ENCODE data around the gene CDKN1A.

CDKN1A gene

DNA sequence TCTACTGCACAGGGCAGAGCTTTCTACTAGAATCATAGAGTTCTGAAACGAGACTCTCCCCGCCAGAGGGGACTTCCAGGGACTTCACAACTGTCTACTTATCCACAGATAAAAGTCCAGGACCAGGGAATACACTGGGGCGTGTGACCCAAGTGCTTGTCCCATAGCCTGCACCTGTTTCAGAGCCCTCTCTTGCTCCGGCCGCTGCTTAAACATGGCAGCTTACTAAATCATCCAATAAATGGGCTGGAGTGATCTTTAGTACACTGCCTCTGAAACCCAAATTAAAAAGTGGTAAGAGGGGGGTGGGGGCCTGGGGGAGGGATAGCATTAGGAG is 10.2 kb downstream of the CDKN1A start:
- Histone ChIP-seq H3K27me3 (ENCODE audit: insufficient read depth, low read length) (no peaks in the 10 kb centered on the region), H2AFZ (ENCODE audit: low read length) (no peak overlapping the region), H4K20me1 (ENCODE audit: insufficient read depth, low read length) (no peaks in the 10 kb centered on the region), H3K4me1 (ENCODE audit: insufficient read depth, low read length, severe bottlenecking) (peaks cover 8% of the 10 kb centered on the region), H3K9ac (ENCODE audit: low read length) (no peak overlapping the region), H3K79me2 (ENCODE audit: insufficient read depth, low read length) (no peaks in the 10 kb centered on the region), H3K4me3 (ENCODE audit: low read depth, low read length, poor library complexity, severe bottlenecking) (no peak overlapping the region), H3F3A (ENCODE audit: insufficient read depth, low read length) (no peaks in the 10 kb centered on the region), H3K4me2 (ENCODE audit: low read length) (no peak overlapping the region), H3K9me3 (ENCODE audit: low read length) (no peaks in the 10 kb centered on the region), H3K36me3 (ENCODE audit: insufficient read depth, low read length) (no peaks in the 10 kb centered on the region), H3K27ac (ENCODE audit: low read depth, low read length, poor library complexity, severe bottlenecking) (no peak overlapping the region), H3K9me2 (ENCODE audit: low read depth, low read length) (no peaks in the 10 kb centered on the region)
- no peak for TF ChIP-seq EZH2 (IDR thresholded peaks at IDR 0.05; ENCODE audit: borderline replicate concordance, low read length)
- TF ChIP-seq, protein P1, sequence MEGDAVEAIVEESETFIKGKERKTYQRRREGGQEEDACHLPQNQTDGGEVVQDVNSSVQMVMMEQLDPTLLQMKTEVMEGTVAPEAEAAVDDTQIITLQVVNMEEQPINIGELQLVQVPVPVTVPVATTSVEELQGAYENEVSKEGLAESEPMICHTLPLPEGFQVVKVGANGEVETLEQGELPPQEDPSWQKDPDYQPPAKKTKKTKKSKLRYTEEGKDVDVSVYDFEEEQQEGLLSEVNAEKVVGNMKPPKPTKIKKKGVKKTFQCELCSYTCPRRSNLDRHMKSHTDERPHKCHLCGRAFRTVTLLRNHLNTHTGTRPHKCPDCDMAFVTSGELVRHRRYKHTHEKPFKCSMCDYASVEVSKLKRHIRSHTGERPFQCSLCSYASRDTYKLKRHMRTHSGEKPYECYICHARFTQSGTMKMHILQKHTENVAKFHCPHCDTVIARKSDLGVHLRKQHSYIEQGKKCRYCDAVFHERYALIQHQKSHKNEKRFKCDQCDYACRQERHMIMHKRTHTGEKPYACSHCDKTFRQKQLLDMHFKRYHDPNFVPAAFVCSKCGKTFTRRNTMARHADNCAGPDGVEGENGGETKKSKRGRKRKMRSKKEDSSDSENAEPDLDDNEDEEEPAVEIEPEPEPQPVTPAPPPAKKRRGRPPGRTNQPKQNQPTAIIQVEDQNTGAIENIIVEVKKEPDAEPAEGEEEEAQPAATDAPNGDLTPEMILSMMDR (IDR thresholded peaks at IDR 0.05; ENCODE audit: low read length), result no peak

DNA sequence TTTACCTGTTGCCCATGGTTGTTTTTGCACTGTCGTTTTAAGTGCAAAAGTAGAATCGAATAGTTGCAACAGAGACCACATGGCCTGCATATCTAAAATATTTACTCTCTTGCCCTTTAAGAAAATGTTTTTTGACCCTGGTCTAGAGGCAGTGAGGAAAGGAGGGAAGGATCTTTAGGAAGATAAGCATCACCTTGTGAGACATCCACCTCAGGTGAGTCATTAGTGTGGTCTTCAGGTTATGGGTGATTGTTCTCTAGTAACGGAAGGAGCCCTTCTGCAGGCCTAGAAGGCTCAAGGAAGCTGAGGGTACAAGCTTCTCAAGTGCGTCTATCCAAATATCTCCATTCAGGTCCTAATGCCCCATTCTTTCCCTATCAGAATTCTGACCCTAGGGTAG is 12.5 kb downstream of the CDKN1A start:
- H3F3A ChIP-seq (ENCODE audit: insufficient read depth, low read length), result no peaks in the 10 kb centered on the region
- no peak overlapping the region for H3K9ac ChIP-seq (ENCODE audit: low read length)
- no peak overlapping the region for H3K4me3 ChIP-seq (ENCODE audit: low read depth, low read length, poor library complexity, severe bottlenecking)
- H4K20me1 ChIP-seq (ENCODE audit: insufficient read depth, low read length), result no peaks in the 10 kb centered on the region
- H3K27me3 ChIP-seq (ENCODE audit: insufficient read depth, low read length), result no peaks in the 10 kb centered on the region
- no peaks in the 10 kb centered on the region for H3K9me2 ChIP-seq (ENCODE audit: low read depth, low read length)
- H3K4me2 ChIP-seq (ENCODE audit: low read length), result no peak overlapping the region
- H3K9me3 ChIP-seq (ENCODE audit: low read length), result no peaks in the 10 kb centered on the region
- TF ChIP-seq, protein P1 (IDR thresholded peaks at IDR 0.05; ENCODE audit: low read length), result no peak
- no peak for TF ChIP-seq EZH2 (IDR thresholded peaks at IDR 0.05; ENCODE audit: borderline replicate concordance, low read length)
- H3K36me3 ChIP-seq (ENCODE audit: insufficient read depth, low read length), result no peaks in the 10 kb centered on the region
- peaks cover 16% of the 10 kb centered on the region for H3K4me1 ChIP-seq (ENCODE audit: insufficient read depth, low read length, severe bottlenecking)
- H2AFZ ChIP-seq (ENCODE audit: low read length), result no peak overlapping the region
- no peak overlapping the region for H3K27ac ChIP-seq (ENCODE audit: low read depth, low read length, poor library complexity, severe bottlenecking)
- H3K79me2 ChIP-seq (ENCODE audit: insufficient read depth, low read length), result no peaks in the 10 kb centered on the region

DNA sequence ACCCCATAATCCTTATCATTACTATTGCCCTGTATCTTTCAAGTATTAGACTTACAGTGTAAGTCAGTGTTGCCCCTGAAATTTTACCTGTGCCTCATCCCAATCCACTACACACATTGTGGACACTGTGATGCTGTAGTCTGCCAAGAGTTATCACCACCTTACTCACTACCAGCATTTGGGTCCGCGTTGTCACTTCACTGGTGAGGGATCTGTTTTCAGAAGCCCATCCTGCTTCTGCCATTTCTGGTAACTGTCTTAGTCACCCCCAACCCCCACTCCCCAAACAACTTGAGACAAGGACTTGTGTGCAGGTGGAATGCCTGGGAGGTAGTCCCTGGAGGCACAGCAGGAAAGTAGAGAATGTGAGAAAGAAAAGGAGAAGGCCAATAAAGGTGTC is 13.1 kb downstream of the CDKN1A start:
- H4K20me1 ChIP-seq (ENCODE audit: insufficient read depth, low read length), result no peaks in the 10 kb centered on the region
- no peaks in the 10 kb centered on the region for H3K27me3 ChIP-seq (ENCODE audit: insufficient read depth, low read length)
- no peak overlapping the region for H2AFZ ChIP-seq (ENCODE audit: low read length)
- TF ChIP-seq, protein P1 (IDR thresholded peaks at IDR 0.05; ENCODE audit: low read length), result no peak
- no peak for TF ChIP-seq EZH2 (IDR thresholded peaks at IDR 0.05; ENCODE audit: borderline replicate concordance, low read length)
- no peak overlapping the region for H3K9ac ChIP-seq (ENCODE audit: low read length)
- no peaks in the 10 kb centered on the region for H3K36me3 ChIP-seq (ENCODE audit: insufficient read depth, low read length)
- peaks cover 16% of the 10 kb centered on the region for H3K4me1 ChIP-seq (ENCODE audit: insufficient read depth, low read length, severe bottlenecking)
- no peak overlapping the region for H3K4me2 ChIP-seq (ENCODE audit: low read length)
- no peaks in the 10 kb centered on the region for H3K79me2 ChIP-seq (ENCODE audit: insufficient read depth, low read length)
- no peaks in the 10 kb centered on the region for H3F3A ChIP-seq (ENCODE audit: insufficient read depth, low read length)
- H3K9me3 ChIP-seq (ENCODE audit: low read length), result no peaks in the 10 kb centered on the region
- H3K9me2 ChIP-seq (ENCODE audit: low read depth, low read length), result no peaks in the 10 kb centered on the region
- no peak overlapping the region for H3K27ac ChIP-seq (ENCODE audit: low read depth, low read length, poor library complexity, severe bottlenecking)
- no peak overlapping the region for H3K4me3 ChIP-seq (ENCODE audit: low read depth, low read length, poor library complexity, severe bottlenecking)
